ENCODE data around the gene KIAA1586. TPM values are rescaled to one million over a fixed set of nuclear protein-coding genes. Genes with fewer than 3 reads are reported as not detected.

The KIAA1586 gene
- total RNA-seq, 1 experiment from 2014 or later = 21.2 TPM

DNA sequence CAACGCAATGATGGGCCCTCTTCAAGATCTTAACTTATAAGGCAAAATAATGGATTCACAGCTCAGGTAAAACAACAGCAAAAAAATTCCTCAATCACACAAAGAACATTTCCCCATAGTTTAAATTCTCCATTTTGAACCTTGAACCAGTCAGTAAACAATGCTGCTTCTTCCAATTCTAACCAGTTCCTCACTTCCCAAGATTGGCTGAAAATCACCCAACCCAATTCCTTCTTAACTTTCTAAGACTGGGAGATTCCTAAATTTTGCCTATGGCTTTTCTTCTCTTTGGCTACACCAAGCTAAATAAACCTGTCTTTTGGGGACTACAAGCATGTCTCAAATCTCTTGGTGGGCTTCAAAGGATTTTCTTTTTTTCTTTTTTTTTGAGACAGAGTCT lies 40.4 kb downstream of the KIAA1586 start:
- ATAC-seq (no peak), DNase-seq (ENCODE audit: low read depth, low spot score) (no peak)
- Histone ChIP-seq H3K27me3 (ENCODE audit: control insufficient read depth, insufficient read depth, low read length) (no peaks in the 10 kb centered on the region), H3K9me3 (ENCODE audit: control insufficient read depth, insufficient read depth, low read depth, low read length) (no peaks in the 10 kb centered on the region), H3K4me1 (ENCODE audit: control insufficient read depth, insufficient read depth, low read length) (peaks cover 12% of the 10 kb centered on the region), H3K36me3 (ENCODE audit: control insufficient read depth, insufficient read depth, low read length) (peaks cover 3% of the 10 kb centered on the region; the same call in 1 of the 2 replicates), H3K27ac (ENCODE audit: low read length) (no peak overlapping the region), H3K4me3 (ENCODE audit: low read depth in 2 of 2, low read length in 2 of 2) (no peak overlapping the region)
- BruUV-seq (replicated peaks) = no TSS peak
- TF ChIP-seq, protein P1, sequence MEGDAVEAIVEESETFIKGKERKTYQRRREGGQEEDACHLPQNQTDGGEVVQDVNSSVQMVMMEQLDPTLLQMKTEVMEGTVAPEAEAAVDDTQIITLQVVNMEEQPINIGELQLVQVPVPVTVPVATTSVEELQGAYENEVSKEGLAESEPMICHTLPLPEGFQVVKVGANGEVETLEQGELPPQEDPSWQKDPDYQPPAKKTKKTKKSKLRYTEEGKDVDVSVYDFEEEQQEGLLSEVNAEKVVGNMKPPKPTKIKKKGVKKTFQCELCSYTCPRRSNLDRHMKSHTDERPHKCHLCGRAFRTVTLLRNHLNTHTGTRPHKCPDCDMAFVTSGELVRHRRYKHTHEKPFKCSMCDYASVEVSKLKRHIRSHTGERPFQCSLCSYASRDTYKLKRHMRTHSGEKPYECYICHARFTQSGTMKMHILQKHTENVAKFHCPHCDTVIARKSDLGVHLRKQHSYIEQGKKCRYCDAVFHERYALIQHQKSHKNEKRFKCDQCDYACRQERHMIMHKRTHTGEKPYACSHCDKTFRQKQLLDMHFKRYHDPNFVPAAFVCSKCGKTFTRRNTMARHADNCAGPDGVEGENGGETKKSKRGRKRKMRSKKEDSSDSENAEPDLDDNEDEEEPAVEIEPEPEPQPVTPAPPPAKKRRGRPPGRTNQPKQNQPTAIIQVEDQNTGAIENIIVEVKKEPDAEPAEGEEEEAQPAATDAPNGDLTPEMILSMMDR (IDR thresholded peaks at IDR 0.05) = no peak
- TF ChIP-seq, protein P2, sequence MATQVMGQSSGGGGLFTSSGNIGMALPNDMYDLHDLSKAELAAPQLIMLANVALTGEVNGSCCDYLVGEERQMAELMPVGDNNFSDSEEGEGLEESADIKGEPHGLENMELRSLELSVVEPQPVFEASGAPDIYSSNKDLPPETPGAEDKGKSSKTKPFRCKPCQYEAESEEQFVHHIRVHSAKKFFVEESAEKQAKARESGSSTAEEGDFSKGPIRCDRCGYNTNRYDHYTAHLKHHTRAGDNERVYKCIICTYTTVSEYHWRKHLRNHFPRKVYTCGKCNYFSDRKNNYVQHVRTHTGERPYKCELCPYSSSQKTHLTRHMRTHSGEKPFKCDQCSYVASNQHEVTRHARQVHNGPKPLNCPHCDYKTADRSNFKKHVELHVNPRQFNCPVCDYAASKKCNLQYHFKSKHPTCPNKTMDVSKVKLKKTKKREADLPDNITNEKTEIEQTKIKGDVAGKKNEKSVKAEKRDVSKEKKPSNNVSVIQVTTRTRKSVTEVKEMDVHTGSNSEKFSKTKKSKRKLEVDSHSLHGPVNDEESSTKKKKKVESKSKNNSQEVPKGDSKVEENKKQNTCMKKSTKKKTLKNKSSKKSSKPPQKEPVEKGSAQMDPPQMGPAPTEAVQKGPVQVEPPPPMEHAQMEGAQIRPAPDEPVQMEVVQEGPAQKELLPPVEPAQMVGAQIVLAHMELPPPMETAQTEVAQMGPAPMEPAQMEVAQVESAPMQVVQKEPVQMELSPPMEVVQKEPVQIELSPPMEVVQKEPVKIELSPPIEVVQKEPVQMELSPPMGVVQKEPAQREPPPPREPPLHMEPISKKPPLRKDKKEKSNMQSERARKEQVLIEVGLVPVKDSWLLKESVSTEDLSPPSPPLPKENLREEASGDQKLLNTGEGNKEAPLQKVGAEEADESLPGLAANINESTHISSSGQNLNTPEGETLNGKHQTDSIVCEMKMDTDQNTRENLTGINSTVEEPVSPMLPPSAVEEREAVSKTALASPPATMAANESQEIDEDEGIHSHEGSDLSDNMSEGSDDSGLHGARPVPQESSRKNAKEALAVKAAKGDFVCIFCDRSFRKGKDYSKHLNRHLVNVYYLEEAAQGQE (IDR thresholded peaks at IDR 0.05; ENCODE audit: insufficient read depth in 1 of 2, low read depth in 2 of 2, low read length in 1 of 2) = no peak
- TF ChIP-seq POLR2AphosphoS5 (IDR thresholded peaks at IDR 0.05; ENCODE audit: low read depth, low read length) = no peak
- no peak for TF ChIP-seq TCF7L2 (IDR thresholded peaks at IDR 0.05; ENCODE audit: low read depth, low read length)
- TF ChIP-seq SIN3A (IDR thresholded peaks at IDR 0.05; ENCODE audit: borderline replicate concordance, insufficient read depth, low read depth, low read length) = no peak
- CTCF ChIA-PET = no interaction called here
- POLR2A ChIA-PET = no interaction called here
- intact Hi-C loops (cut with micrococcal nuclease; ENCODE audit: unreplicated experiment) = no loop called here
- in situ Hi-C loops (cut with HindIII; ENCODE audit: low pct_unique_long_range_greater_than_20kb, low sequenced_read_pairs) = no loop called here

DNA sequence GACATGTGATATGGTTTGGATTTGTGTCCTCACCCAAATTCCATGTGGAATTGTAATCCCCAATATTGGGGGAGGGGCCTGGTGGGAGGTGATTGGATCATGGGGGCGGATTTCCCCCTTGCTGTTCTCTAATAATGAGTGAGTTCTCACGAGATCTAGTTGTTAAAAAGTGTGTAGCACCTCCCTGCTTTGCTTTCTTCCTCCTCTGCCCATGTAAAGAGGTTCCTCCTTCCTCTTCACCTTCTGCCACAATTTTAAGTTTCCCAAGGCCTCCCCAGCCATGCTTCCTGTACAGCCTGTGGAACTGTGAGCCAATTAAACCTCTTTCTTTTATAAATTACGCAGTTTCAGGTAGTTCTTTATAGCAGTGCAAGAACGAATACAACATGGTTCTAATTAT lies 41.4 kb downstream of the KIAA1586 start:
- intact Hi-C loops (cut with micrococcal nuclease; ENCODE audit: unreplicated experiment) (no loop called here), in situ Hi-C loops (cut with HindIII; ENCODE audit: low pct_unique_long_range_greater_than_20kb, low sequenced_read_pairs) (no loop called here)
- no peak overlapping the region for H3K27ac ChIP-seq (ENCODE audit: low read length)
- DNase-seq (ENCODE audit: low read depth, low spot score) (no peak), ATAC-seq (no peak)
- CTCF ChIA-PET = no interaction called here
- no peaks in the 10 kb centered on the region for H3K9me3 ChIP-seq (ENCODE audit: control insufficient read depth, insufficient read depth, low read depth, low read length)
- TF ChIP-seq, protein P1 (IDR thresholded peaks at IDR 0.05) = no peak
- no peak for TF ChIP-seq SIN3A (IDR thresholded peaks at IDR 0.05; ENCODE audit: borderline replicate concordance, insufficient read depth, low read depth, low read length)
- no peaks in the 10 kb centered on the region for H3K27me3 ChIP-seq (ENCODE audit: control insufficient read depth, insufficient read depth, low read length)
- H3K4me3 ChIP-seq (ENCODE audit: low read depth in 2 of 2, low read length in 2 of 2) = no peak overlapping the region
- H3K4me1 ChIP-seq (ENCODE audit: control insufficient read depth, insufficient read depth, low read length) = peaks cover 19% of the 10 kb centered on the region
- POLR2A ChIA-PET = no interaction called here
- no TSS peak for BruUV-seq (replicated peaks)
- peaks cover 11% of the 10 kb centered on the region; the same call in 1 of the 2 replicates for H3K36me3 ChIP-seq (ENCODE audit: control insufficient read depth, insufficient read depth, low read length)

Data from Panc1 (cell line).